OCI-M1 (cell line): ENCODE data around the gene NR5A2.
A peak's percentile ranks its signal among the peaks of the same experiment; 100 is the strongest.

ENCODE experiments used
- DNase-seq: peaks from one replicate; lab custom pipeline; 2025; lab: John Stamatoyannopoulos, UW

The NR5A2 gene

GRCh38 chr1:200128944-200129879, 101.7 kb downstream of the NR5A2 start:
- DNase-seq = no peak

GRCh38 chr1:200130552-200130951, 103.0 kb downstream of the NR5A2 start:
- no peak for DNase-seq

GRCh38 chr1:200131551-200132125, 104.1 kb downstream of the NR5A2 start:
- no peak for DNase-seq

GRCh38 chr1:200133123-200133522, 105.6 kb downstream of the NR5A2 start:
- no peak for DNase-seq

GRCh38 chr1:200134116-200134515, 106.6 kb downstream of the NR5A2 start:
- DNase-seq = no peak

- no peak for DNase-seq
Observed at GRCh38 chr1:200136384-200136783, 108.9 kb downstream of the NR5A2 start.

GRCh38 chr1:200139661-200140250, 112.2 kb downstream of the NR5A2 start:
- peak; percentile 84 for DNase-seq

- DNase-seq = no peak
Observed at GRCh38 chr1:200143347-200143746, 115.8 kb downstream of the NR5A2 start.

GRCh38 chr1:200146100-200146499, 118.6 kb downstream of the NR5A2 start:
- peak; percentile 29 for DNase-seq

- no peak for DNase-seq
Observed at GRCh38 chr1:200147094-200147493, 119.6 kb downstream of the NR5A2 start.

- no peak for DNase-seq
Observed at GRCh38 chr1:200147742-200148141, 120.2 kb downstream of the NR5A2 start.

GRCh38 chr1:200150006-200150405, 122.5 kb downstream of the NR5A2 start:
- no peak for DNase-seq

- peak; percentile 69 for DNase-seq
Observed at GRCh38 chr1:200150721-200151120, 123.2 kb downstream of the NR5A2 start.

- no peak for DNase-seq
Observed at GRCh38 chr1:200152336-200152735, 124.8 kb downstream of the NR5A2 start.

GRCh38 chr1:200153277-200154055, 126.0 kb downstream of the NR5A2 start:
- peak; percentile 20 for DNase-seq

- DNase-seq = peak; percentile 97
Observed at GRCh38 chr1:200154069-200154767, 126.7 kb downstream of the NR5A2 start.

- DNase-seq = peak; percentile 26
Observed at GRCh38 chr1:200157715-200158114, 130.2 kb downstream of the NR5A2 start.

GRCh38 chr1:200161801-200162200, 134.3 kb downstream of the NR5A2 start:
- no peak for DNase-seq

GRCh38 chr1:200162258-200162657, 134.7 kb downstream of the NR5A2 start:
- DNase-seq = no peak

- DNase-seq = no peak
Observed at GRCh38 chr1:200162877-200163276, 135.4 kb downstream of the NR5A2 start.

GRCh38 chr1:200163911-200164310, 136.4 kb downstream of the NR5A2 start:
- no peak for DNase-seq
